Measurements from ENCODE around the gene DLGAP3. TPM values are rescaled to one million over a fixed set of nuclear protein-coding genes. Genes with fewer than 3 reads are reported as not detected.
A peak's percentile ranks its signal among the peaks of the same experiment; 100 is the strongest.

Gene DLGAP3
- polyA plus RNA-seq, 4 donors: 0.18 to 0.39 (median 0.27) TPM; not detected in 1

- peak overlapping the region; percentile 58 to 81 (median 72) for H3K4me3 ChIP-seq (ENCODE audit: low read depth in 1 of 3, low read length in 3 of 3)
- FAIRE-seq (no peak), DNase-seq (no peak)
- H3K27ac ChIP-seq (ENCODE audit: low read depth in 1 of 3, low read length in 2 of 3): peak overlapping the region in 2 of 3 donors; percentile 45 to 88
- H3K36me3 ChIP-seq (ENCODE audit: control insufficient read depth in 3 of 3, insufficient read depth in 2 of 3, low read depth in 1 of 3, low read length in 3 of 3): no peaks in the 10 kb centered on the region
- peaks cover 0 to 7% (median 0%) of the 10 kb centered on the region in 3 donors for H3K4me1 ChIP-seq (ENCODE audit: control insufficient read depth in 3 of 3, insufficient read depth in 2 of 3, low read depth in 1 of 3, low read length in 2 of 3)
- WGBS, 3 donors: 17 to 29% (median 18%) methylated on average over 15 to 25 of the region's 25 CpGs
- H3K9me3 ChIP-seq (ENCODE audit: control insufficient read depth in 2 of 2, insufficient read depth in 1 of 2, low read depth in 1 of 2, low read length in 1 of 2): no peaks in the 10 kb centered on the region
- peaks cover 0 to 8% (median 0%) of the 10 kb centered on the region in 3 donors for H3K27me3 ChIP-seq (ENCODE audit: control insufficient read depth in 3 of 3, insufficient read depth in 3 of 3, low read length in 3 of 3)
Measured at GRCh38 chr1:34865573-34865972, 63.9 kb downstream of the DLGAP3 start.

- Histone ChIP-seq H3K36me3 (ENCODE audit: control insufficient read depth in 3 of 3, insufficient read depth in 2 of 3, low read depth in 1 of 3, low read length in 3 of 3) (no peaks in the 10 kb centered on the region), H3K9me3 (ENCODE audit: control insufficient read depth in 2 of 2, insufficient read depth in 1 of 2, low read depth in 1 of 2, low read length in 1 of 2) (no peaks in the 10 kb centered on the region), H3K4me1 (ENCODE audit: control insufficient read depth in 3 of 3, insufficient read depth in 2 of 3, low read depth in 1 of 3, low read length in 2 of 3) (peaks cover 0 to 13% (median 0%) of the 10 kb centered on the region in 3 donors), H3K4me3 (ENCODE audit: low read depth in 1 of 3, low read length in 3 of 3) (no peak overlapping the region), H3K27me3 (ENCODE audit: control insufficient read depth in 3 of 3, insufficient read depth in 3 of 3, low read length in 3 of 3) (peaks cover 0 to 5% (median 0%) of the 10 kb centered on the region in 3 donors), H3K27ac (ENCODE audit: low read depth in 1 of 3, low read length in 2 of 3) (no peak overlapping the region)
- FAIRE-seq (no peak), DNase-seq (no peak)
- WGBS, 3 donors: 89 to 95% (median 90%) methylated on average over 8 of the region's 8 CpGs
Measured at GRCh38 chr1:34864759-34865158, 64.7 kb downstream of the DLGAP3 start.

GRCh38 chr1:34863501-34863900 lies 65.9 kb downstream of the DLGAP3 start:
- FAIRE-seq (no peak), DNase-seq (peak in 1 of 2 donors; percentile 35)
- Histone ChIP-seq H3K36me3 (ENCODE audit: control insufficient read depth in 3 of 3, insufficient read depth in 2 of 3, low read depth in 1 of 3, low read length in 3 of 3) (no peaks in the 10 kb centered on the region), H3K27ac (ENCODE audit: low read depth in 1 of 3, low read length in 2 of 3) (peak overlapping the region in 1 of 3 donors; percentile 31), H3K4me3 (ENCODE audit: low read depth in 1 of 3, low read length in 3 of 3) (no peak overlapping the region), H3K27me3 (ENCODE audit: control insufficient read depth in 3 of 3, insufficient read depth in 3 of 3, low read length in 3 of 3) (peaks cover 0 to 5% (median 0%) of the 10 kb centered on the region in 3 donors), H3K9me3 (ENCODE audit: control insufficient read depth in 2 of 2, insufficient read depth in 1 of 2, low read depth in 1 of 2, low read length in 1 of 2) (no peaks in the 10 kb centered on the region), H3K4me1 (ENCODE audit: control insufficient read depth in 3 of 3, insufficient read depth in 2 of 3, low read depth in 1 of 3, low read length in 2 of 3) (peaks cover 0 to 16% (median under 1%) of the 10 kb centered on the region in 3 donors)

- Histone ChIP-seq H3K4me3 (ENCODE audit: low read depth in 1 of 3, low read length in 3 of 3) (peak within 1 kb of the TSS; percentile 83 to 97 (median 95)), H3K27me3 (ENCODE audit: control insufficient read depth in 3 of 3, insufficient read depth in 3 of 3, low read length in 3 of 3) (no peaks in the 10 kb centered on the region), H3K4me1 (ENCODE audit: control insufficient read depth in 3 of 3, insufficient read depth in 2 of 3, low read depth in 1 of 3, low read length in 2 of 3) (peaks cover 4 to 19% (median 8%) of the 10 kb centered on the region in 3 donors), H3K9me3 (ENCODE audit: control insufficient read depth in 2 of 2, insufficient read depth in 1 of 2, low read depth in 1 of 2, low read length in 1 of 2) (no peaks in the 10 kb centered on the region), H3K27ac (ENCODE audit: low read depth in 1 of 3, low read length in 2 of 3) (peak within 1 kb of the TSS; percentile 73 to 89 (median 88)), H3K36me3 (ENCODE audit: control insufficient read depth in 3 of 3, insufficient read depth in 2 of 3, low read depth in 1 of 3, low read length in 3 of 3) (peaks cover 5 to 16% (median 12%) of the 10 kb centered on the region in 3 donors)
- FAIRE-seq (peak; percentile 10), DNase-seq (peak; percentile 97 to 98)
- WGBS, 3 donors: 1% methylated on average over 42 to 47 of the region's 47 CpGs
Measured at GRCh38 chr1:34859446-34860200, 69.8 kb downstream of the DLGAP3 start, which contains the start of gene SMIM12. TSS of gene SMIM12 (minus strand) at chr1:34859749. CDS start at chr1:34855977, 3,772 bp downstream.

- H3K4me1 ChIP-seq (ENCODE audit: control insufficient read depth in 3 of 3, insufficient read depth in 2 of 3, low read depth in 1 of 3, low read length in 2 of 3): peaks cover 4 to 19% (median 8%) of the 10 kb centered on the region in 3 donors
- H3K9me3 ChIP-seq (ENCODE audit: control insufficient read depth in 2 of 2, insufficient read depth in 1 of 2, low read depth in 1 of 2, low read length in 1 of 2): no peaks in the 10 kb centered on the region
- 0 to 1% (median 1%) methylated on average over 11 to 15 of the region's 15 CpGs for WGBS, 3 donors
- H3K36me3 ChIP-seq (ENCODE audit: control insufficient read depth in 3 of 3, insufficient read depth in 2 of 3, low read depth in 1 of 3, low read length in 3 of 3): peaks cover 9 to 20% (median 12%) of the 10 kb centered on the region in 3 donors
- H3K4me3 ChIP-seq (ENCODE audit: low read depth in 1 of 3, low read length in 3 of 3): peak overlapping the region; percentile 83 to 97 (median 95)
- H3K27me3 ChIP-seq (ENCODE audit: control insufficient read depth in 3 of 3, insufficient read depth in 3 of 3, low read length in 3 of 3): no peaks in the 10 kb centered on the region
- H3K27ac ChIP-seq (ENCODE audit: low read depth in 1 of 3, low read length in 2 of 3): peak overlapping the region; percentile 73 to 89 (median 88)
- DNase-seq (no peak), FAIRE-seq (no peak)
Measured at GRCh38 chr1:34858901-34859445, 70.5 kb downstream of the DLGAP3 start.

GRCh38 chr1:34856697-34857096 lies 72.8 kb downstream of the DLGAP3 start:
- H3K4me3 ChIP-seq (ENCODE audit: low read depth in 1 of 3, low read length in 3 of 3): no peak overlapping the region
- peaks cover 9 to 28% (median 12%) of the 10 kb centered on the region in 3 donors for H3K36me3 ChIP-seq (ENCODE audit: control insufficient read depth in 3 of 3, insufficient read depth in 2 of 3, low read depth in 1 of 3, low read length in 3 of 3)
- no peaks in the 10 kb centered on the region for H3K27me3 ChIP-seq (ENCODE audit: control insufficient read depth in 3 of 3, insufficient read depth in 3 of 3, low read length in 3 of 3)
- H3K4me1 ChIP-seq (ENCODE audit: control insufficient read depth in 3 of 3, insufficient read depth in 2 of 3, low read depth in 1 of 3, low read length in 2 of 3): peaks cover 4 to 19% (median 8%) of the 10 kb centered on the region in 3 donors
- no peak for DNase-seq
- 92 to 96% (median 95%) methylated on average over 3 to 6 of the region's 6 CpGs for WGBS, 3 donors
- no peak overlapping the region for H3K27ac ChIP-seq (ENCODE audit: low read depth in 1 of 3, low read length in 2 of 3)
- no peaks in the 10 kb centered on the region for H3K9me3 ChIP-seq (ENCODE audit: control insufficient read depth in 2 of 2, insufficient read depth in 1 of 2, low read depth in 1 of 2, low read length in 1 of 2)
- FAIRE-seq: no peak

- DNase-seq (peak; percentile 94 to 95), FAIRE-seq (no peak)
- H3K4me1 ChIP-seq (ENCODE audit: control insufficient read depth in 3 of 3, insufficient read depth in 2 of 3, low read depth in 1 of 3, low read length in 2 of 3): peaks cover under 1 to 2% (median 2%) of the 10 kb centered on the region in 3 donors
- peaks cover 9 to 38% (median 13%) of the 10 kb centered on the region in 3 donors for H3K36me3 ChIP-seq (ENCODE audit: control insufficient read depth in 3 of 3, insufficient read depth in 2 of 3, low read depth in 1 of 3, low read length in 3 of 3)
- WGBS, 3 donors: 29 to 46% (median 46%) methylated on average over 6 of the region's 6 CpGs
- peak overlapping the region in 1 of 3 donors; percentile 68 for H3K27ac ChIP-seq (ENCODE audit: low read depth in 1 of 3, low read length in 2 of 3)
- no peak overlapping the region for H3K4me3 ChIP-seq (ENCODE audit: low read depth in 1 of 3, low read length in 3 of 3)
- H3K27me3 ChIP-seq (ENCODE audit: control insufficient read depth in 3 of 3, insufficient read depth in 3 of 3, low read length in 3 of 3): no peaks in the 10 kb centered on the region
- H3K9me3 ChIP-seq (ENCODE audit: control insufficient read depth in 2 of 2, insufficient read depth in 1 of 2, low read depth in 1 of 2, low read length in 1 of 2): no peaks in the 10 kb centered on the region
Measured at GRCh38 chr1:34852677-34853217, 76.7 kb downstream of the DLGAP3 start.

- no peaks in the 10 kb centered on the region for H3K9me3 ChIP-seq (ENCODE audit: control insufficient read depth in 2 of 2, insufficient read depth in 1 of 2, low read depth in 1 of 2, low read length in 1 of 2)
- no peak for DNase-seq
- H3K36me3 ChIP-seq (ENCODE audit: control insufficient read depth in 3 of 3, insufficient read depth in 2 of 3, low read depth in 1 of 3, low read length in 3 of 3): peaks cover 9 to 41% (median 13%) of the 10 kb centered on the region in 3 donors
- H3K4me1 ChIP-seq (ENCODE audit: control insufficient read depth in 3 of 3, insufficient read depth in 2 of 3, low read depth in 1 of 3, low read length in 2 of 3): peaks cover 0 to 6% (median 0%) of the 10 kb centered on the region in 3 donors
- no peaks in the 10 kb centered on the region for H3K27me3 ChIP-seq (ENCODE audit: control insufficient read depth in 3 of 3, insufficient read depth in 3 of 3, low read length in 3 of 3)
- WGBS, 3 donors: 79 to 92% (median 80%) methylated on average over 13 of the region's 13 CpGs
- no peak overlapping the region for H3K27ac ChIP-seq (ENCODE audit: low read depth in 1 of 3, low read length in 2 of 3)
- FAIRE-seq: no peak
- H3K4me3 ChIP-seq (ENCODE audit: low read depth in 1 of 3, low read length in 3 of 3): no peak overlapping the region
Measured at GRCh38 chr1:34851431-34852105, 77.9 kb downstream of the DLGAP3 start.

All from small intestine (tissue), 7 donors.